GM23338 (cell line): Measurements from ENCODE around the gene FGFR3. TPM values are rescaled to one million over a fixed set of nuclear protein-coding genes. Genes with fewer than 3 reads are reported as not detected.
A peak's percentile ranks its signal among the peaks of the same experiment; 100 is the strongest.

ENCODE experiments used
- ATAC-seq: fragments of 200-7000 bp; cut with Tn5 transposase; 3 replicates; pipeline ENCODE4 v1.9.1; 2020
- DNase-seq: peaks from one replicate; pipeline ENCODE4 v3.0.0-alpha.2; 2015; ENCODE audit warnings: low spot score
- H2AFZ ChIP-seq: fragments of 200-600 bp; sonication (generic); 2 replicates; pipeline ENCODE4 v1.8.0; 2016; ENCODE audit warnings: antibody characterized with exemption, mild to moderate bottlenecking, moderate library complexity
- H3F3A ChIP-seq: fragments of 200-600 bp; sonication (generic); replicated peaks from 2 replicates; pipeline ENCODE4 v1.8.0; 2017; ENCODE audit warnings: antibody characterized with exemption, mixed run types, low read depth
- H3K27ac ChIP-seq: fragments of 200-600 bp; sonication (generic); 2 replicates; pipeline ENCODE4 v1.6.1; 2016; ENCODE audit warnings: low read depth
- H3K27me3 ChIP-seq: fragments of 200-600 bp; sonication (generic); 2 replicates; pipeline ENCODE4 v1.8.0; 2016; ENCODE audit warnings: mild to moderate bottlenecking, mixed run types, moderate library complexity; ENCODE audit not compliant: insufficient read depth
- H3K36me3 ChIP-seq: fragments of 200-600 bp; sonication (generic); 2 replicates; pipeline ENCODE4 v1.8.0; 2016; ENCODE audit warnings: mild to moderate bottlenecking; ENCODE audit not compliant: insufficient read depth
- H3K4me1 ChIP-seq: fragments of 200-600 bp; sonication (generic); 2 replicates; pipeline ENCODE4 v1.8.0; 2016; ENCODE audit warnings: mild to moderate bottlenecking, moderate library complexity; ENCODE audit not compliant: insufficient read depth
- H3K4me2 ChIP-seq: fragments of 200-600 bp; sonication (generic); 2 replicates; pipeline ENCODE4 v1.7.1; 2017; ENCODE audit warnings: mixed run types
- H3K4me3 ChIP-seq: fragments of 200-600 bp; sonication (generic); 2 replicates; pipeline ENCODE4 v1.6.1; 2016; ENCODE audit warnings: mixed run types
- H3K79me2 ChIP-seq: fragments of 200-600 bp; sonication (generic); replicated peaks from 2 replicates; pipeline ENCODE4 v1.8.0; 2017; ENCODE audit warnings: mild to moderate bottlenecking; ENCODE audit not compliant: insufficient read depth
- H3K9me2 ChIP-seq: fragments of 200-600 bp; sonication (generic); 2 replicates; pipeline ENCODE4 v1.8.0; 2017; ENCODE audit not compliant: insufficient read depth
- H4K20me1 ChIP-seq: fragments of 200-600 bp; sonication (generic); replicated peaks from 2 replicates; pipeline ENCODE4 v1.8.0; 2017; ENCODE audit warnings: mild to moderate bottlenecking; ENCODE audit not compliant: insufficient read depth
- H3K27ac Mint-ChIP-seq: 2 replicates; pipeline ENCODE4 v1.8.0; 2020; ENCODE audit warnings: inconsistent platforms, mild to moderate bottlenecking, moderate library complexity, mixed read lengths
- H3K27me3 Mint-ChIP-seq: 3 replicates; pipeline ENCODE4 v1.8.0; 2022; ENCODE audit warnings: low read depth, mild to moderate bottlenecking, moderate library complexity, mixed read lengths, inconsistent platforms; ENCODE audit not compliant: insufficient read depth, poor library complexity
- H3K36me3 Mint-ChIP-seq: 3 replicates; pipeline ENCODE4 v1.8.0; 2021; ENCODE audit warnings: low read depth, mild to moderate bottlenecking, inconsistent platforms, moderate library complexity, mixed read lengths
- H3K4me1 Mint-ChIP-seq: 3 replicates; pipeline ENCODE4 v1.8.0; 2020; ENCODE audit warnings: mild to moderate bottlenecking, inconsistent platforms, mixed read lengths
- H3K4me3 Mint-ChIP-seq: 3 replicates; pipeline ENCODE4 v1.8.0; 2021; ENCODE audit warnings: moderate library complexity, mild to moderate bottlenecking, inconsistent platforms, mixed read lengths
- H3K9me3 Mint-ChIP-seq: 3 replicates; pipeline ENCODE4 v1.8.0; 2020; ENCODE audit warnings: moderate library complexity, mild to moderate bottlenecking, inconsistent platforms, mixed read lengths
- CREB1 ChIP-seq: fragments of 250-450 bp; sonication (Bioruptor Pico); IDR thresholded peaks from 2 replicates; pipeline ENCODE4 v1.5.0; 2020; ENCODE audit warnings: low read depth, mild to moderate bottlenecking, moderate library complexity
- ETS1 ChIP-seq: IDR thresholded peaks from 2 replicates; pipeline ENCODE4 v1.6.1; 2016; ENCODE audit warnings: antibody characterized with exemption
- EZH2 ChIP-seq: fragments of 200-600 bp; sonication (generic); IDR thresholded peaks from one replicate; pipeline ENCODE4 v1.8.0; 2017; ENCODE audit warnings: antibody characterized with exemption, mild to moderate bottlenecking, low read depth; ENCODE audit not compliant: unreplicated experiment
- EZH2phosphoT487 ChIP-seq: fragments of 200-600 bp; sonication (generic); IDR thresholded peaks from one replicate; pipeline ENCODE4 v1.8.1; 2018; ENCODE audit warnings: antibody characterized with exemption; ENCODE audit not compliant: unreplicated experiment
- JUNB ChIP-seq: IDR thresholded peaks from one replicate; pipeline ENCODE4 v1.6.1; 2016; ENCODE audit warnings: antibody characterized with exemption; ENCODE audit not compliant: unreplicated experiment
- NANOG ChIP-seq: IDR thresholded peaks from 2 replicates; pipeline ENCODE4 v1.6.1; 2016; ENCODE audit warnings: antibody characterized with exemption, borderline replicate concordance
- POLR2AphosphoS5 ChIP-seq: IDR thresholded peaks from 2 replicates; pipeline ENCODE4 v1.6.1; 2016; ENCODE audit warnings: antibody characterized with exemption, low read depth
- STAT1 ChIP-seq: IDR thresholded peaks from one replicate; pipeline ENCODE4 v1.6.1; 2016; ENCODE audit warnings: antibody characterized with exemption; ENCODE audit not compliant: unreplicated experiment
- ZNF114 ChIP-seq: fragments of 250-450 bp; sonication (Bioruptor Pico); IDR thresholded peaks from 2 replicates; pipeline ENCODE4 v1.5.0; 2020; ENCODE audit warnings: mild to moderate bottlenecking, moderate library complexity
- ZNF331 ChIP-seq: fragments of 250-450 bp; sonication (Bioruptor Pico); IDR thresholded peaks from 2 replicates; pipeline ENCODE4 v1.5.0; 2020; ENCODE audit warnings: low read depth, mild to moderate bottlenecking, moderate library complexity
- ZNF462 ChIP-seq: fragments of 250-450 bp; sonication (Bioruptor Pico); IDR thresholded peaks from 2 replicates; pipeline ENCODE4 v1.5.0; 2020; ENCODE audit warnings: mild to moderate bottlenecking, moderate library complexity
- polyA plus RNA-seq: library from polyadenylated mRNA; unstranded; fragments of >200 nt; fragmentation: Nextera tagmentation; extraction: Ambion mirVana; gene quantifications from 2 replicates; pipeline ENCODE4 v1.2.1, GENCODE V29; 2016
- total RNA-seq: library from RNA; depleted of rRNA; stranded (reverse); fragments of >200 nt; shearing (Covaris generic); gene quantifications from 2 replicates; pipeline ENCODE4 v1.2.3, GENCODE V29; 2014
- TF ChIP-seq, protein P1 (sequence below), 2 experiments: fragments of 200-600 bp in 1 of 2; sonication (generic) in 1 of 2; conservative IDR thresholded peaks; 2 replicates each; pipeline versions ENCODE4 v1.5.1 to v1.6.1; 2016 to 2017; ENCODE audit warnings: antibody characterized with exemption in 2 of 2, low read depth in 2 of 2, mild to moderate bottlenecking in 2 of 2, moderate library complexity in 1 of 2
- TF ChIP-seq, protein P2 (sequence below): IDR thresholded peaks from one replicate; pipeline ENCODE4 v1.6.1; 2018; ENCODE audit warnings: antibody characterized with exemption; ENCODE audit not compliant: unreplicated experiment

The FGFR3 gene
- total and polyA plus RNA-seq, 2 experiments from 2014 or later, result 3.6 to 17.4 TPM

DNA sequence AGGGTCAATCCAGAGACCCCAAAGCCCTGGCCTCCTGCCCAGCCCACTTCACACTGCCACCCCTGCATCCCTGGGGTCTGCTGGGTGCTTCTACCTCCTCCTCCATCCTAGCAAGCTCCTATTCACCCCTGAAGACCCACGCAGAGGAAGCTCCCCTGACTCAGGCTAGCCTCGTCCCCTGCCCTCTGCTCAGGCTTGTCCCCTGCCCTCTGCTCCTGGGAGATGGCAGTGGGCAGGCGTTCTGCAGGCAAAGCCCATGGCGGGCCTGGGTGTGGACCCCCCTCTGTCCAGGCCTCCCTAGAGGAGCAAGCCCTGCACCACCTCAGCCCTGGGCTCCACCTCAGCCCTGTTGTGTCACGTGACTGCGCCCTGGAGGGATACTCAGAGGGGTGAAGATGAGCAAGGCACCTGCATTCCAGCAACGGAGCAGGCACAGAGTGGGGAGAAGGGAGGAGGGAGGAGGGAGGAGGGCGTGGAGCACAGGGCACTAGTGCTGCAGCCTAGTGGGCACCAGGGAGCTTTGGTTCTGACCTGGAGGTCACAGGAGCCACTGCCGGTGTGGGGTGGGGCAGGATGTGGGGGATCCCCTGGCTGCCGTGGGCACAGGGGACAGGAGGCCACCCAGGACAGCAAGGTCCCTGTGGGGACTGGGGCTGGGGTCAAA is 27.6 kb upstream of the FGFR3 start:
- Histone ChIP-seq H3K79me2 (no peaks in the 10 kb centered on the region), H3F3A (no peaks in the 10 kb centered on the region), H3K36me3 (no peaks in the 10 kb centered on the region), H3K4me3 (no peak overlapping the region), H3K4me1 (peaks cover 26% of the 10 kb centered on the region), H3K9me2 (no peaks in the 10 kb centered on the region), H3K4me2 (no peak overlapping the region), H2AFZ (no peak overlapping the region), H4K20me1 (no peaks in the 10 kb centered on the region), H3K27ac (no peak overlapping the region), H3K27me3 (no peaks in the 10 kb centered on the region)
- Mint-ChIP-seq H3K27me3 (peaks cover 24% of the 10 kb centered on the region), H3K36me3 (no peaks in the 10 kb centered on the region), H3K4me3 (no peak overlapping the region), H3K4me1 (peaks cover 12% of the 10 kb centered on the region), H3K27ac (no peak overlapping the region), H3K9me3 (no peaks in the 10 kb centered on the region; the same call in 2 of the 3 replicates)
- peak; percentile 1 for ATAC-seq
- no peak for TF ChIP-seq EZH2
- TF ChIP-seq ZNF462 (CRISPR knock-in tag), result no peak
- TF ChIP-seq STAT1, result no peak
- no peak for TF ChIP-seq ZNF331
- no peak for TF ChIP-seq NANOG
- TF ChIP-seq CREB1 (CRISPR knock-in tag), result no peak
- TF ChIP-seq JUNB, result no peak
- no peak for TF ChIP-seq EZH2phosphoT487
- TF ChIP-seq ZNF114, result no peak
- TF ChIP-seq, protein P1, sequence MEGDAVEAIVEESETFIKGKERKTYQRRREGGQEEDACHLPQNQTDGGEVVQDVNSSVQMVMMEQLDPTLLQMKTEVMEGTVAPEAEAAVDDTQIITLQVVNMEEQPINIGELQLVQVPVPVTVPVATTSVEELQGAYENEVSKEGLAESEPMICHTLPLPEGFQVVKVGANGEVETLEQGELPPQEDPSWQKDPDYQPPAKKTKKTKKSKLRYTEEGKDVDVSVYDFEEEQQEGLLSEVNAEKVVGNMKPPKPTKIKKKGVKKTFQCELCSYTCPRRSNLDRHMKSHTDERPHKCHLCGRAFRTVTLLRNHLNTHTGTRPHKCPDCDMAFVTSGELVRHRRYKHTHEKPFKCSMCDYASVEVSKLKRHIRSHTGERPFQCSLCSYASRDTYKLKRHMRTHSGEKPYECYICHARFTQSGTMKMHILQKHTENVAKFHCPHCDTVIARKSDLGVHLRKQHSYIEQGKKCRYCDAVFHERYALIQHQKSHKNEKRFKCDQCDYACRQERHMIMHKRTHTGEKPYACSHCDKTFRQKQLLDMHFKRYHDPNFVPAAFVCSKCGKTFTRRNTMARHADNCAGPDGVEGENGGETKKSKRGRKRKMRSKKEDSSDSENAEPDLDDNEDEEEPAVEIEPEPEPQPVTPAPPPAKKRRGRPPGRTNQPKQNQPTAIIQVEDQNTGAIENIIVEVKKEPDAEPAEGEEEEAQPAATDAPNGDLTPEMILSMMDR (conservative IDR thresholded peaks at IDR 0.05; ENCODE audit: low read depth in 2 of 2), result no peak
- no peak for TF ChIP-seq POLR2AphosphoS5
- TF ChIP-seq ETS1, result no peak
- TF ChIP-seq, protein P2, sequence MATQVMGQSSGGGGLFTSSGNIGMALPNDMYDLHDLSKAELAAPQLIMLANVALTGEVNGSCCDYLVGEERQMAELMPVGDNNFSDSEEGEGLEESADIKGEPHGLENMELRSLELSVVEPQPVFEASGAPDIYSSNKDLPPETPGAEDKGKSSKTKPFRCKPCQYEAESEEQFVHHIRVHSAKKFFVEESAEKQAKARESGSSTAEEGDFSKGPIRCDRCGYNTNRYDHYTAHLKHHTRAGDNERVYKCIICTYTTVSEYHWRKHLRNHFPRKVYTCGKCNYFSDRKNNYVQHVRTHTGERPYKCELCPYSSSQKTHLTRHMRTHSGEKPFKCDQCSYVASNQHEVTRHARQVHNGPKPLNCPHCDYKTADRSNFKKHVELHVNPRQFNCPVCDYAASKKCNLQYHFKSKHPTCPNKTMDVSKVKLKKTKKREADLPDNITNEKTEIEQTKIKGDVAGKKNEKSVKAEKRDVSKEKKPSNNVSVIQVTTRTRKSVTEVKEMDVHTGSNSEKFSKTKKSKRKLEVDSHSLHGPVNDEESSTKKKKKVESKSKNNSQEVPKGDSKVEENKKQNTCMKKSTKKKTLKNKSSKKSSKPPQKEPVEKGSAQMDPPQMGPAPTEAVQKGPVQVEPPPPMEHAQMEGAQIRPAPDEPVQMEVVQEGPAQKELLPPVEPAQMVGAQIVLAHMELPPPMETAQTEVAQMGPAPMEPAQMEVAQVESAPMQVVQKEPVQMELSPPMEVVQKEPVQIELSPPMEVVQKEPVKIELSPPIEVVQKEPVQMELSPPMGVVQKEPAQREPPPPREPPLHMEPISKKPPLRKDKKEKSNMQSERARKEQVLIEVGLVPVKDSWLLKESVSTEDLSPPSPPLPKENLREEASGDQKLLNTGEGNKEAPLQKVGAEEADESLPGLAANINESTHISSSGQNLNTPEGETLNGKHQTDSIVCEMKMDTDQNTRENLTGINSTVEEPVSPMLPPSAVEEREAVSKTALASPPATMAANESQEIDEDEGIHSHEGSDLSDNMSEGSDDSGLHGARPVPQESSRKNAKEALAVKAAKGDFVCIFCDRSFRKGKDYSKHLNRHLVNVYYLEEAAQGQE, result no peak
- no peak for DNase-seq
